Urinary bladder (tissue), 4 donors: ENCODE data around the gene ARID4A. TPM values are rescaled to one million over a fixed set of nuclear protein-coding genes. Genes with fewer than 3 reads are reported as not detected.

Experiments used
- DNase-seq: peaks from one replicate; pipeline ENCODE4 v3.0.0-alpha.2; 2015; ENCODE audit errors: extremely low spot score
- H3K27ac ChIP-seq: one replicate; pipeline ENCODE4 v1.5.1; 2013; ENCODE audit warnings: low read depth, mild to moderate bottlenecking, moderate library complexity
- H3K36me3 ChIP-seq: one replicate; pipeline ENCODE4 v1.6.1; 2013; ENCODE audit warnings: mild to moderate bottlenecking, moderate library complexity; ENCODE audit not compliant: insufficient read depth
- H3K4me1 ChIP-seq: one replicate; pipeline ENCODE4 v1.6.1; 2013; ENCODE audit warnings: mild to moderate bottlenecking, moderate library complexity; ENCODE audit not compliant: insufficient read depth
- H3K4me3 ChIP-seq: one replicate; pipeline ENCODE4 v1.5.1; 2013; ENCODE audit warnings: low read depth, low read length
- WGBS: extraction: QIAGEN DNeasy Blood & Tissue Kit; methylation state at CpG from one replicate; pipeline ENCODE4 v1.1.7; 2013; 5-methylcytosine and 5-hydroxymethylcytosine counted together
- polyA plus RNA-seq: library from polyadenylated mRNA; stranded (reverse); fragments of 200-250 nt; gene quantifications from one replicate; pipeline ENCODE4 v1.2.3, GENCODE V29; 2013
- total RNA-seq: library from RNA; depleted of rRNA; stranded (reverse); fragments of >200 nt; gene quantifications from one replicate; pipeline ENCODE4 v1.2.3, GENCODE V29; 2014
- donor health status: healthy with polysubstance abuse.
- donor health status: healthy.

ARID4A gene
- total and polyA plus RNA-seq, 2 donors, result 12.1 to 39.5 TPM

DNA sequence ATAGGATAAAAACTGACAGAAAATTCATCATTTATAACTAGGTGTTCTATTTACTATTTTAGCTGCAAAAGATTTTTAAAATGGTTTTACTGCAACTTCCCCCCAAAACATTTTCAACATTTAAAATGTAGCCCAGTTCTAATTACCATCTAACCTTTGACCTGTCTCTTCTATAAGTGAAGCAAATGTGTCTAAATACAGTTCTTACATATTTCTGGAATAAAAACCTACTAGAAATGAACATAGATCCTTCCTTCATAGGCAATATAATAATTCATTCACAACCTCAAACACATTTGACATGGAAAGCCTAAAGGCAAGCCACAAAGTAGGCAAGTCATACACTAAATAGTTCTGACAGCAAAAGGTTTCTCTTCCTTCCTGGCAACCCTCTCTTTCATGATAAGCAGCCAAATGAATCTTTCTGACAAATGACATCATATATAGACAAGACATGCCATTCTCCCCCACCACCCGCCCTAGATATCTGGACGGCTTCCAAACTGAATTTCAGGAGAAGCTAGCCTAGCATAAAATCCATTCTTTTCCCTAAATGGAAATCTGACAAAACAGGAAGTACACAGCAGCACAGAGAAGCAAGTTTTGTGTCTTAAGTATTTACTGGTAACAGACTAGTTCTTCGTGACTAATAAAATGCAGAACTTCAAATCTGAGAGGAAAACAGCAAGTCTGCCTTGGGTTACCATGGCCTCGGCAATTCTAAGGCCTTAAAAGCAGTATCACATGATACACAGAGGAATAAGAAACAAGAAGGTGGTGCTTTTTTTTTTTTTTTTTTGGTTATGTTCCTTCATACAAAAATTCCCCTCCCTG lies 17.2 kb upstream of the ARID4A start:
- peak overlapping the region; percentile 15 for H3K27ac ChIP-seq
- no peak overlapping the region for H3K4me3 ChIP-seq
- H3K36me3 ChIP-seq, result peaks cover 2% of the 10 kb centered on the region
- peaks cover 1% of the 10 kb centered on the region for H3K4me1 ChIP-seq
- 5% methylated on average over 4 of the region's 4 CpGs for WGBS
- DNase-seq, result peak; percentile 45

DNA sequence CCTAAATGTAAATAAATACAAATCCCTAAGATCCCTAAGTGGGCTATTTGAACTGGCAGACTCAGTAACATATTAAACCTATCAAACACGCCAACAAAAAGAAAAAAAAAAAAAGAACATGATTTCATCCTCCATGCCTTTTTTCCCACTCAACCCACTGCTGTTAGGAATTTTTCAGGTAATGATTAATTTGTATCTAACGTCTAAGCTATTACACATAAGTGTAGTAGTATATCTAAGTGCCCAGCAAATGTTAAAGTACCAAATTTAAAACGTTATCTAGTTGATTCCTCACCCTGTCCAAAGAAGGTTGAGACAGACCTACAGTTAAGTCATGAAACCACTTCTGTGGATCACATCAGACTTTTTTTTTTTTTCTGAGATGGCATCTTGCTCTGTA lies 16.4 kb upstream of the ARID4A start:
- peaks cover 2% of the 10 kb centered on the region for H3K36me3 ChIP-seq
- H3K4me1 ChIP-seq, result peaks cover 3% of the 10 kb centered on the region
- peak overlapping the region; percentile 15 for H3K27ac ChIP-seq
- no peak for DNase-seq
- no peak overlapping the region for H3K4me3 ChIP-seq
- WGBS, result 48% methylated on average over 3 of the region's 3 CpGs

DNA sequence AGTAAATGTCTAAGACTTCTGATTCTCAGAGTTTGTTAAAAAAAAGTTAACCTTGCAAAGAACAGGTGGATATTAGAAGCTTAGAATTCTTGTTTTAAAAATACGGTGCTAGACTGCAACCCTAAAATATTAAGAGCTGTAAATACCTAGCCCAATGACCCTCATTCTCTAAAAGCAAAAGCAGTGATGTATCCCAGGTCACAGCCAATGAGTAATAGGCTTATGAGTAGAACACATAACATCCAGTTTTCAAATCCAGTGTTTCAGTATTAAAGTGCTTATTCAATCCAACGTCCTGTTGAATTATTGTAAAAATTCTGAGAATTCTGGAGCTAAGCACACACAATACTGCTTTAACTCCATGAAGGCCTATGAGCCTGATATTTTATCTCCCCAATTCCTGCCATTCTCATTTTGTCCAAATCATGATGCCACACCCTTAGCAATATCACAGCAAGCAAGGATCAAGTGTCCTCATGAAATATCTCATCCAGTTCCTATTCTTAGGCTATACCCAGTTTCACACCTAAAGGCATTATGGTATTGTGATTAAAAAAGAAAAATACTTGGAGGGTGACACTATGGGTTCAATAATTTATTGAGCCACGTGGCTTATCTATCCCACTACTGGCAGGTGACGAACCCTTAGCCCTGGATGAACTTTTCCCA lies 15.3 kb upstream of the ARID4A start:
- DNase-seq, result no peak
- Histone ChIP-seq H3K27ac (no peak overlapping the region), H3K4me3 (no peak overlapping the region), H3K4me1 (peaks cover 3% of the 10 kb centered on the region), H3K36me3 (peaks cover 2% of the 10 kb centered on the region)
- whole genome bisulfite sequencing, result 61% methylated on average over 4 of the region's 4 CpGs

DNA sequence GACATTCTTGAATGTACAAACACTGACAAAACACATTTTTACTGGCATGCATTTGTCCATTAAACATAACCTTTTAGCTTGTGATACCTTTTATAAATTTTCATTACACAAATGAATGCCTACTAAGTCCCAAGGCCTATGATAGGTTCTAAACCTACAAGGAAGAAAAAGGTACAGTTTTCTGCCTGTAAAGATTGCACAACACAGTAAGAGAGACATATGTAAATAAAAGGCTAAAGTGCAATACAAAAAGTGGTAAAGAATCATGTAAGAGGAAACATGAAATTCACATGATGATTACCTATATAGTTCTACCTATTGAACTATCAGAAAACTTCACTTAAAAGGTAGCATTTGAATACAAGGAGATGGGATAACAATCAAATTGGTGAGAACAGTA lies 14.6 kb upstream of the ARID4A start:
- Histone ChIP-seq H3K4me1 (peaks cover 3% of the 10 kb centered on the region), H3K4me3 (no peak overlapping the region), H3K36me3 (peaks cover 2% of the 10 kb centered on the region), H3K27ac (no peak overlapping the region)
- no peak for DNase-seq

- Histone ChIP-seq H3K4me1 (peaks cover 3% of the 10 kb centered on the region), H3K36me3 (peaks cover 3% of the 10 kb centered on the region), H3K4me3 (no peak overlapping the region), H3K27ac (no peak overlapping the region)
- DNase-seq, result no peak
- 96% methylated on average over 4 of the region's 4 CpGs for WGBS
These were observed 13.2 kb upstream of the ARID4A start for GRCh38 chr14:58285132-58285531.

GRCh38 chr14:58287607-58288042 lies 10.7 kb upstream of the ARID4A start:
- H3K36me3 ChIP-seq, result peaks cover 1% of the 10 kb centered on the region
- no peak for DNase-seq
- 72% methylated on average over 3 of the region's 3 CpGs for WGBS
- H3K4me3 ChIP-seq, result no peak overlapping the region
- H3K4me1 ChIP-seq, result peaks cover 2% of the 10 kb centered on the region
- no peak overlapping the region for H3K27ac ChIP-seq

DNA sequence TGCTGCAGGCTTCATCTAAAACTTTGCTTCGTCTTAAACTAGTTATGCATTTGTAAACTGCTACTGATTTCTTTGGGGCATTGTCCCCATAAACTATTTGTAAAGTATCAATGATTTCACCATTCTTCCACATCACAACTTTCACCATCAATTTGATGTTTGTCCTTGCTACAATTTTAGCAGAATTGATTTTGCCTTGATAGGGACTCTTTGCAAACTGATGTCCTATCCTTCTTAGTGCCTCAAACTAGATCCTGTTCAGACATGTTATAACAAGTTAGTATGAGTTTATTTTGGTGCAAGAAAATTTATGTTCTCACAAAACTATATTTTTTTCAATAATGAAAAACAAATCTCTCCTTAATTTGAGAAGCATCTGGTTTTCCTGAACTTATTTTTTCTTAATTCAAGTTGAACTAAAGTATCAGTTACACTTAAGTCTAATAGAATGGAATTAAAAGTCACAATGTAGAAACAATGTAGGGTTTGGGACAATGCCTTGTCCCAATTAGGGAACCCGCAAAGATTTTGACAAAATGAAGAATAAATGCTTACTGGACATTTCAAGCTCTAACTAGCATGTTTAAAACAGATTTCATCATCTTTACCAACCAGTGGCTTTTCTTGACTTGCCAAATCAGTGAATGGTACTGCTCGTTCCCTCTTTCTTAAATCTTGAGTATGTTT lies 10.1 kb upstream of the ARID4A start:
- 76% methylated on average over 3 of the region's 3 CpGs for WGBS
- no peak overlapping the region for H3K27ac ChIP-seq

DNA sequence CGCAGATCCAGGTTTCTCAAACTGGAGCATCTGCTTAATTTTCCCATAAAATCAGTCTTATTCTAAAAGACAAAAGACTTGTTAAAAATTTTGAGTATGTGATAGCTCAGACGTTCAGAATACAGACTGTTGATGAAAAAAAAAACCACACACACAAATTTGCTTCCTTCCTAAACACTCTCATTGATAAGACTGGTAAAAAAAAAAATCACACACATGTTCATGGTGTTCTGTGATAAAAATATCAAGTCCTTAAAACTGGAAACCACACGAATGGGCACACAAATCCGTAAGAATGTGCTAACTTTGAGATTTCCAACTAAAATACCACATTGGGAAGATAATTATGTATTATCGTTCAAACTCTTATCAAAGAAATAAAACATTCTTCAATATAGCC lies 6.7 kb upstream of the ARID4A start:
- Histone ChIP-seq H3K4me3 (no peak overlapping the region), H3K36me3 (peaks cover 3% of the 10 kb centered on the region), H3K4me1 (peaks cover 1% of the 10 kb centered on the region), H3K27ac (no peak overlapping the region)
- DNase-seq, result no peak
- WGBS, result 69% methylated on average over 5 of the region's 5 CpGs

More for the DNA sequence above, 10.1 kb upstream of the ARID4A start:
- Histone ChIP-seq H3K4me3 (no peak overlapping the region), H3K36me3 (peaks cover 1% of the 10 kb centered on the region), H3K4me1 (peaks cover 2% of the 10 kb centered on the region)
- no peak for DNase-seq

DNA sequence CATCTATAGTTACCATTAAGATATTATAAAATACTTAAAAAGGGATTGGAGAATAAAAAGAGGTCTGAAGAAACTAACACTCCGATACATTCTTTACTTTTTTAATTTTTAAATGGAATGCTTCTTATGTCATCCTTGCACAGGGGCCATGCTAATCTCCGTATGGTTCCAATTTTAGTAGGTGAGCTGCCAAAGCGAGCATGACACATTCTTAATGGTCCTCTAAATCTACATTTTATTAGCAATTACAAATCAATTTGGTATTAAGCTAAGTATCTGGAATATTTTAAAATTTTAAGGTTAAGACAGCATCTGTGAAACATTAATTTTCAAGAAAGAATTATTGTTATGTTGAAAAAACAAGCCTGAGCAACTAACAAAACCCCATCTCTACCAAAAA lies 6.2 kb upstream of the ARID4A start:
- WGBS, result 76% methylated on average over 3 of the region's 3 CpGs
- peaks cover 3% of the 10 kb centered on the region for H3K36me3 ChIP-seq
- no peak for DNase-seq
- no peak overlapping the region for H3K27ac ChIP-seq
- no peaks in the 10 kb centered on the region for H3K4me1 ChIP-seq
- no peak overlapping the region for H3K4me3 ChIP-seq

DNA sequence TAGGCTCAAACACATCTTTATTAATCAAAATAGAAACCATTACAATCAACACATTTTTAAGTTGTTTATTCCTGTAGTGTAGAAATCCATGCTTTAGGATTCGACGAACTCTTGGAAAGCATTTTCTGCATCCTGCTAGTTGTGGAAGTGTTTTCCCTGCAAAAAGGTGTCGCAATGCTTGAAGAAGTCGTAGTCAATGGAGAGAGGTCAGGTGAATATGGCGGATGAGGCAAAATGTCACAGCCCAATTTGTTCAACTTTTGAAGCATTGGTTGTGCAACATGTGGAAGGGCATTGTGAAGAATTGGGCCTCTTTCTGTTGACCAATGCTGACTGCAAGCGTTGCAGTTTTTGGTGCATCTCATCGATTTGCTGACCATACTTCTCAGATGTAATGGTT lies 4.2 kb upstream of the ARID4A start:
- Histone ChIP-seq H3K4me3 (no peak overlapping the region), H3K27ac (no peak overlapping the region), H3K4me1 (no peaks in the 10 kb centered on the region), H3K36me3 (peaks cover 3% of the 10 kb centered on the region)
- DNase-seq, result no peak
- 98% methylated on average over 7 of the region's 7 CpGs for WGBS

DNA sequence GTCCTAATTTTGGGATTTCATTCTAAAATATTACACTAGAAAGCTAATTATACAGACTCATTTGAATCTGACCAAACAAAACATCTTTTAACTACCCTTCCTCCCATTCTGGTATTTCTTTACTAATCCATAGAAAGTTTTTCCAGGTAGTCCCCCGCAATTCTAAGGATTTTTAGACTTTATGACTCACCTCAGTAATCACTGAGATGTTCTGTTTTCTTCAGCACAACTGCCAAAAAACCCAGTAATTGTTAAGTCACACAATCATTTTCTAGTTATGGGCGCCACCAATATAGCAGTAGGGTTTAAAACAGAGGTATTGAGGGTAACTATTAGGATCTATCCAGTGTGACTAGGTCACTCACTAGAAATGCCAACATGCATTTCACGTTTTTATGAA lies 1.6 kb upstream of the ARID4A start:
- H3K36me3 ChIP-seq, result peaks cover 2% of the 10 kb centered on the region
- peak overlapping the region; percentile 74 for H3K4me3 ChIP-seq
- WGBS, result 4% methylated on average over 3 of the region's 3 CpGs
- H3K27ac ChIP-seq, result no peak overlapping the region
- H3K4me1 ChIP-seq, result no peaks in the 10 kb centered on the region
- no peak for DNase-seq

DNA sequence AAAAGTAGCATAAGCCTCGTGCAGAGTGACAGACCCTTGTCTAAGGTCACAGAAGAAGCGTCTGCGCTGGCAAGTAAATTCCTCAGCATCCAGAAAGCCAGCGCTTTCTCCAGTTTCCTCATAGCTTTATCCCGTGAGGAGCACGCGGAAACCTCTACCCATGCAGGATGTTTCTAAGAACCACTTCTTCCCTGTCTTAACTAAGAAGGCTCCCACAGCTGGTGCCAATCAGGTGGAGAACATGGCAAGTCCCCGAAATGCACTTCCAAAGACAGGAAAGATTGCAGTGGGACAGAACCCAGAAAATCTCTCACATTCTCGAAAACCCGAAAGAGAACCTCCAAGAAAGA lies 968 bp upstream of the ARID4A start:
- Histone ChIP-seq H3K36me3 (peaks cover 2% of the 10 kb centered on the region), H3K4me3 (peak overlapping the region; percentile 74), H3K27ac (peak overlapping the region; percentile 56), H3K4me1 (no peaks in the 10 kb centered on the region)
- no peak for DNase-seq
- 1% methylated on average over 10 of the region's 10 CpGs for WGBS

GRCh38 chr14:58297762-58298476 lies 436 bp upstream of the ARID4A start:
- Histone ChIP-seq H3K4me3 (peak overlapping the region; percentile 85), H3K36me3 (peaks cover 2% of the 10 kb centered on the region), H3K27ac (peak overlapping the region; percentile 94), H3K4me1 (no peaks in the 10 kb centered on the region)
- peak; percentile 100 for DNase-seq
- WGBS, result under 1% methylated on average over 40 of the region's 40 CpGs
